ENCODE measurements around the gene TTLL10.

The TTLL10 gene

DNA sequence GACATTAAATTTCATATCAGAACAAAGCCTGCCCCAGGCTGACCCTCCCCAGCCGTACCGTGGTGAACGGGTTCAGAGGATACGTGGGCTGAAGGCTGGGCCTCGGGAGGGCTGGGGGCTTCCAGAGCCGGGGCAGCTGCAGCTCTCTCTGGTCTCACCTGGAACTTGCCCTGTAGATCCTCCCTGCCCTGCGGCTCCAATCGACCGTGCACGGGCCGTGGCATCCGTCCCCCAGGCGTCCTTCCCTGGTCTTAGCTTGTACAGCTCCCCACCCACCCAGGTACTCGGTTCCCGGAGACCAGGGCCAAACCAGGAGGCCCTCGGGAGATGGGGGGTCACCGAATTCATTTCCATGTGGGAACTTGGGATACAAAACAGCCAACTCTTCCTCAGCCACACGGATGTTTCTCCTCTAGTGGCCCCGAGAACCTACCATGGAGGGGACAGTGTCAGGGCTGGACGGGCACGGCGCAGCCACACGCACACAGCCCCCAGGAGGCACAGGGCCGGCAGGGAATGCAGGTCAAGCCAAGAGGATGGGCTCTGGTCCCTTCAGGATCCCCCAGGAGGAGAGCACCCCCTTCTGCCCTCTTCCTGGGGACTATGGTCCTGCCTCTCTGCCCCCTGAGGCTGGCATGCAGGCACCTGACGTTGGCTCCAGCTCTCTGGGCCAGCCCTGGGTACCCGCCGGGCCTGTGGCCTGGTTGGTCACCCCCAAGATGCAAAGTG, 61.5 kb downstream of the TTLL10 start:
- no peaks in the 10 kb centered on the region for H4K20me1 ChIP-seq (ENCODE audit: insufficient read depth)
- H3K4me1 ChIP-seq (ENCODE audit: low read depth, poor library complexity, severe bottlenecking), result peaks cover 13% of the 10 kb centered on the region
- H3K4me3 ChIP-seq (IDR thresholded peaks at IDR 0.05; ENCODE audit: insufficient read depth, low read depth, low read length), result no peak overlapping the region
- no peaks in the 10 kb centered on the region for H3K36me3 ChIP-seq (ENCODE audit: insufficient read depth)
- H3K79me2 ChIP-seq (ENCODE audit: insufficient read depth, low read depth), result peaks cover 19% of the 10 kb centered on the region
- H3K27ac ChIP-seq, result no peak overlapping the region
- no peak for TF ChIP-seq CTCF (conservative IDR thresholded peaks at IDR 0.05; ENCODE audit: low read depth, low read length)
- H3K4me2 ChIP-seq, result no peak overlapping the region
- no peak overlapping the region for H3K9ac ChIP-seq
- H2AFZ ChIP-seq (ENCODE audit: low read depth), result no peak overlapping the region
- H3K27me3 ChIP-seq (ENCODE audit: insufficient read depth, low read depth), result peaks cover 15% of the 10 kb centered on the region

- no peak for TF ChIP-seq CTCF (conservative IDR thresholded peaks at IDR 0.05; ENCODE audit: low read depth, low read length)
- Histone ChIP-seq H3K9ac (no peak overlapping the region), H3K4me2 (no peak overlapping the region), H2AFZ (ENCODE audit: low read depth) (no peak overlapping the region), H3K79me2 (ENCODE audit: insufficient read depth, low read depth) (peaks cover 8% of the 10 kb centered on the region), H3K36me3 (ENCODE audit: insufficient read depth) (no peaks in the 10 kb centered on the region), H3K27me3 (ENCODE audit: insufficient read depth, low read depth) (peaks cover 22% of the 10 kb centered on the region), H3K4me3 (IDR thresholded peaks at IDR 0.05; ENCODE audit: insufficient read depth, low read depth, low read length) (no peak overlapping the region), H3K4me1 (ENCODE audit: low read depth, poor library complexity, severe bottlenecking) (peaks cover 13% of the 10 kb centered on the region), H3K27ac (no peak overlapping the region), H4K20me1 (ENCODE audit: insufficient read depth) (no peaks in the 10 kb centered on the region)
Measured at GRCh38 chr1:1236176-1236763, 62.6 kb downstream of the TTLL10 start.

DNA sequence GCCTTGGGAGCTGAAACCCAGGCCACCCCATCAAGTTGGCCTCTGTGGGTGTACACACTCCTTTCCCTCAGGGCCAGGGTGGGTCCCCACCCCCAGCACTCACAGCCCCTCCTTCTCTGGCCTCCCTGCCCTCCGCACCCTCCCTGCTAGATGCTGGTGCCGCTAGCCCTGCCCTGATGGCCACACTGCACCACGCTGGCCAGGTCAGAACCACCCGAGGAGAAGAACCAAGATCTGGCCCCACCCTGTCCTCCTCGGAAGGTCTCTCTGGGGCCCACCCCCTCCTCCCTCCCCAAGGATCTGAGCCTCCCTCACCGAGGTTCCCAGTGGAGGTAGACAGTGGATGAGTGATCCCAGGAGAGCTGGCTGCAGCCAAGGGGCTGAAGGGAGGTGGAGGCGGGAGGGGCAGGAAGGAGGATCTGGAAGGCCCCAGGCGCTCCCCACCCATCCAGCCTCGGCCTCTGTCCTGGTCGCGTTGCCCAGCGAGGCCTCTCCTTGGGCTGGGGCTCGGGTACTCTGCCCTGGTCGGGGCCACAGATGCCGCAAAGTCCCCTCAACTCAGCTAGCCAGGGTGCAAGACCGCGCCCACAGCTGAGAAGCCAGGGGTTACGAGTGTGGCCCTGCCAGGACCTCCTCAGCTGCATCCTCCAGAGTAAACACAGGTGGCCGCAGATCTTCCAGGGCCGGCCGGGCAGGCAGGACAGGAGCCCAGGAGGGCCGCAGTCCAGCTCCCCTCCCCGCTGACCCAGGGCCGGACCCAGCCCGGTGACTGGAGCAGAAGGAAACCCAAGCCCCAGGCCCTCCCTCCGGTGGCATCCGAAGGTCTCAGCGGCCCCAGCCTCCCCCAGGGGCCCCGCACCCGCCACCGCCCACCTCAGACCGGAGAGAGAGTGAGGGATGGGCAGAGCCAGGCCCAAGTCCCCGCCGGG, 63.5 kb downstream of the TTLL10 start:
- no peak overlapping the region for H3K27ac ChIP-seq
- H4K20me1 ChIP-seq (ENCODE audit: insufficient read depth), result no peaks in the 10 kb centered on the region
- no peak overlapping the region for H2AFZ ChIP-seq (ENCODE audit: low read depth)
- H3K79me2 ChIP-seq (ENCODE audit: insufficient read depth, low read depth), result peaks cover 5% of the 10 kb centered on the region; the same call in 1 of the 2 replicates
- H3K4me1 ChIP-seq (ENCODE audit: low read depth, poor library complexity, severe bottlenecking), result peaks cover 13% of the 10 kb centered on the region
- peaks cover 30% of the 10 kb centered on the region for H3K27me3 ChIP-seq (ENCODE audit: insufficient read depth, low read depth)
- H3K36me3 ChIP-seq (ENCODE audit: insufficient read depth), result no peaks in the 10 kb centered on the region
- TF ChIP-seq CTCF (conservative IDR thresholded peaks at IDR 0.05; ENCODE audit: low read depth, low read length), result no peak
- no peak overlapping the region for H3K4me2 ChIP-seq
- no peak overlapping the region for H3K4me3 ChIP-seq (IDR thresholded peaks at IDR 0.05; ENCODE audit: insufficient read depth, low read depth, low read length)
- H3K9ac ChIP-seq, result no peak overlapping the region

- Histone ChIP-seq H3K9ac (no peak overlapping the region), H2AFZ (ENCODE audit: low read depth) (no peak overlapping the region)
Measured at GRCh38 chr1:1237874-1238701, 64.4 kb downstream of the TTLL10 start.

More at GRCh38 chr1:1237874-1238701, 64.4 kb downstream of the TTLL10 start:
- H3K36me3 ChIP-seq (ENCODE audit: insufficient read depth), result no peaks in the 10 kb centered on the region
- H3K4me3 ChIP-seq (IDR thresholded peaks at IDR 0.05; ENCODE audit: insufficient read depth, low read depth, low read length), result no peak overlapping the region
- peaks cover 13% of the 10 kb centered on the region for H3K4me1 ChIP-seq (ENCODE audit: low read depth, poor library complexity, severe bottlenecking)
- H4K20me1 ChIP-seq (ENCODE audit: insufficient read depth), result no peaks in the 10 kb centered on the region
- peaks cover 38% of the 10 kb centered on the region for H3K27me3 ChIP-seq (ENCODE audit: insufficient read depth, low read depth)
- H3K4me2 ChIP-seq, result no peak overlapping the region
- no peak for TF ChIP-seq CTCF (conservative IDR thresholded peaks at IDR 0.05; ENCODE audit: low read depth, low read length)
- peaks cover 5% of the 10 kb centered on the region; the same call in 1 of the 2 replicates for H3K79me2 ChIP-seq (ENCODE audit: insufficient read depth, low read depth)
- no peak overlapping the region for H3K27ac ChIP-seq
